SHP77 (cell line): ENCODE data around the gene KLRG1.

Experiments
- DNase-seq, 2 experiments: peaks; one replicate each; lab custom pipeline; 2025; lab: John Stamatoyannopoulos, UW

Gene KLRG1

GRCh38 chr12:8985213-8985754 is 4.1 kb upstream of the KLRG1 start:
- DNase-seq: no peak

GRCh38 chr12:8987163-8987562 is 2.2 kb upstream of the KLRG1 start:
- DNase-seq: no peak

GRCh38 chr12:8987685-8988084 is 1.7 kb upstream of the KLRG1 start:
- DNase-seq: no peak

- no peak for DNase-seq
These were observed 2.3 kb downstream of the KLRG1 start for GRCh38 chr12:8991371-8992345.

GRCh38 chr12:8993827-8994226 is 4.5 kb downstream of the KLRG1 start:
- no peak for DNase-seq

GRCh38 chr12:8995021-8995775 is 5.9 kb downstream of the KLRG1 start:
- no peak for DNase-seq

- DNase-seq: no peak
These were observed 7.5 kb downstream of the KLRG1 start for GRCh38 chr12:8996682-8997405.

- DNase-seq: no peak
These were observed 11.9 kb downstream of the KLRG1 start for GRCh38 chr12:9001233-9001632.

GRCh38 chr12:9002335-9002734 is 13.0 kb downstream of the KLRG1 start:
- no peak for DNase-seq

- DNase-seq: no peak
These were observed 33.2 kb downstream of the KLRG1 start for GRCh38 chr12:9022592-9022991.

- no peak for DNase-seq
These were observed 35.2 kb downstream of the KLRG1 start for GRCh38 chr12:9024512-9024911.

- DNase-seq: no peak
These were observed 38.1 kb downstream of the KLRG1 start for GRCh38 chr12:9027161-9028059.

- no peak for DNase-seq
These were observed 41.4 kb downstream of the KLRG1 start for GRCh38 chr12:9030776-9031175.

GRCh38 chr12:9032202-9032964 is 43.0 kb downstream of the KLRG1 start:
- no peak for DNase-seq

GRCh38 chr12:9033265-9033887 is 44.0 kb downstream of the KLRG1 start:
- DNase-seq: no peak

GRCh38 chr12:9034095-9034494 is 44.7 kb downstream of the KLRG1 start:
- DNase-seq: no peak

- DNase-seq: no peak
These were observed 46.9 kb downstream of the KLRG1 start for GRCh38 chr12:9036227-9036626.

GRCh38 chr12:9037431-9037830 is 48.1 kb downstream of the KLRG1 start:
- no peak for DNase-seq

GRCh38 chr12:9039397-9039977 is 50.1 kb downstream of the KLRG1 start:
- DNase-seq: peak in 1 of 2 experiments; percentile 30
